Hematopoietic multipotent progenitor cell treated with erythropoietin and hydrocortisone succinate and interleukin-3 and kit ligand, for 6 days (in vitro differentiated cells): ENCODE results near the gene KRT74.

Source experiments
- DNase-seq: peaks from one replicate; pipeline ENCODE4 v3.0.0-alpha.2; 2015

Gene KRT74

DNA sequence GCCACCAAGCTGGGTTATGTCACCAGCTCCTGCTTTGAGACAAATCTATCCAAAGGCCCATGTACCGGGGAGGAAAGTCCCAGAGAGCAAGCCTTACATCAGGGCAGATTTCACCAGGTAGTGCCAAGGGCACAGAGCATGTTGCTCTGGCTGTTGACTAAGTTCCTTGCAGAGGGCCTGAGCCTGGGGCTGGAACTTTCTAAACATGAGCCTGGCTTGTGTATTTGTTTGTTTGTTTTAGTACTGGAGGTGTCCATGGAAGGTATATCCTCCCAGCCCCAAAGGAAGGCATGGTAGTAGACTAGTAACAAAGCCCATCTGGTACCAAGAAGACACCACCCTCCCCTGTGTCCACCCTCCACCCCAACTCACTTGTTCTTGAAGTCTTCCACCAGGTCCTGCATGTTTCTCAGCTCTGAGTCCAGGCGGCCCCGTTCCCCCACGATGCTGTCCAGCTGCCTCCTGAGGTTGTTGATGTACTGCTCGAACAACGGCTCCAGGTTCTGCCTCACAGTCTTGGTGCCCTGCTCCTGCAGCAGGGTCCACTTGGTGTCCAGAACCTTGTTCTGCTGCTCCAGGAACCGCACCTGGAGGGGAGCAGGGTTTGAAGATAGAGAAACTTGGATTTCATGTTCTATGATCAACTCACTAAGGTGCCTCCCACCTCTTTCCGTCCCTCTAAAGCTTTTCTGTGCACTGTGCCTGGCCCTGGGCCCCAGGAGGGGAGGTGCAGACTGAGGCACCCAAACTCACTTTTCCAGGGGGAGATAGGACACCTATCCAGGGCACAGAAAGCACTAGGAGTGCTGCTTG lies 54.9 kb downstream of the KRT74 start:
- DNase-seq: no peak

DNA sequence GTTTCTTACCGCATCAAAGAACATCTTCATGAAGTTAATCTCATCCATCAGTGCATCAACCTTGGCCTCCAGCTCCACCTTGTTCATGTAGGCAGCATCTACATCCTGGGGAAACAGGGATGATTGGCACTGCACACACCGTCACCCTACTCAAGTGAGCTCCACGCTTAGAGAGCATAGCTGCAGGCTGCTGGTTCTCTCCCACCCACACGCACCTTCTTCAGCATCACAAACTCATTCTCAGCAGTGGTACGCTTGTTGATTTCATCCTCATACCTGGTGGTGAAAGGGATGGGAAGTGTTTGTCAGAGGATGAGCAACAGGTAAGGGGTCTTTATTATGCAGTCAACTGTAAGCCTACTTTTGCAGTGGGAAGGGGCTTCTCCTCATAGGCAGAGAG lies 55.8 kb downstream of the KRT74 start:
- DNase-seq: no peak

DNA sequence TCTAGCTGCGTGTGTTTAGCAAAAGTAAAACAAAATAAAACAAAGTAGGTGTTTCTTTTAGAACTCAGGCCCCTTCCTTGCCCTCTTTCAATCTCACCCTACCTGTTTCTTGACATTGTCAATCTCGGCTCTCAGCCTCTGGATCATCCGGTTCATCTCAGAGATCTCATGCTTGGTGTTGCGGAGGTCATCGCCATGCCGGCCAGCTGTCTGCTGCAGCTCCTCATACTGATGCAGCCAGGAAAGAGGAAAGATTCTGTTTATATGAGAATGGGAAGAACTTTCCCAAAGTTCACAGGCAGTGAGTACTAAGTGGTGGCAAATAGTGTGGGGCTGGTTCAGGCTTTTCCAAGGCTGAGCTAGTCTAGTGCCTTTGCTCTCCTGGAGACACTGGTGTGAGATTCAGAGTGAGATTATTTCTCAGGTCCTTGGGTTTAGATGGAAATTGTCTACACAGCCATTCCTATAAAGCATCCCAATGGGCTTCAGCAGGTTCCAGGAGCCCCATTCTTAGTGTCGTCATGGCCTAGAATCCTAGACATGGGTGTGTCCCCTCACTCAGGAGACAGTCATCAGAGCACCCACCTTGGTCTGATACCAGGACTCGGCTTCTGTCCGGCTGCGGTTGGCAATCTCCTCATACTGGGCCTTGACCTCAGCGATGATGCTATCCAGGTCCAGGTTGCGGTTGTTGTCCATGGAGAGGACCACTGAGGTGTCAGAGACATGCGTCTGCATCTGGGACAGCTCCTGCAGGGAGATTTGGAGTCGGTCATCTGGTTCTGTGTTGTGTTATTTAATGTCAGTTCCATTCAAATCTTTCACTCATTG lies 56.4 kb downstream of the KRT74 start:
- DNase-seq: no peak

DNA sequence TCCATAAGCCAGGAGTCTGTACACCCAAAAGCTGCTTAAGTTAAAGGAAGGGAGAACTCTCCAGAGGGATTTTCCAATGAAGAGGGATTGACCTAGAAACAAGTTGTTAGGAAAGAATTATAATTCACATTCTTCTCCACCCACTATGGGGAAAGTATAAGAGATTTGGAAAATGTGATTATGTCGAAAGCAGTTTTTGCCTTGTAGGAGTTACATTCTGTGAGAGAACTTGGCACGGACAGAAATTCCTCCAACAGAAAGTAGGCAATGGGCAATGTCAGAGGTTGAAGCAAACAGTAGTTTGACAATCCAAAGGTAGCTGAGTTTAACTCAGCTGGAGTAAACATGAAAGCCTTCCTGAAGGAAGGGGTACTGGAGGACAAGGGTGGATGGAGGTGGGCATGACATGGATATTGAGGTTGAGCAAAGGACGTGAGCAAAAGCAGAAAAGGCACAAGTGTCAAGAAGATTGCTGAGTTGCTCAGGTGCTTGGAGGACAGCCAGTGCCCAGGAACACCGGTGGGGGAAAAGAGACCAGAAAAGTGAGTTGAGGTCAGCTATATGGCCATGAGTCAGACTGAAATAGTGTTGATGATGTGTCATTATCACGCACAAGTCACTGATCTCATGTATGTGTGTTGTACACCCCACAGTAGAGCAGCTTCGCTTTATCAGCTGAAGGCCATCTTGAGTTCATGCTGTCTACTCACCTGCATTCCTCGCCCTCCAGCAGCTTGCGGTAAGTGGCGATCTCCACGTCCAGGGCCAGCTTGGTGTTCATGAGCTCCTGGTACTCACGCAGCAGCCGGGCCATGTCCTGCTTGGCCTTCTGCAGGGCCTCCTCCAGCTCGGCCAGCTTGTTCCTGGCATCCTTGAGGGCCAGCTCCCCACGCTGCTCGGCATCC lies 57.5 kb downstream of the KRT74 start:
- DNase-seq: no peak
